PC-9 (cell line): Measurements from ENCODE around the gene TXNL4A. TPM values are rescaled to one million over a fixed set of nuclear protein-coding genes. Genes with fewer than 3 reads are reported as not detected.

ENCODE experiments used
- BruUV-seq: library from RNA; stranded (reverse); fragments of 400-500 nt; replicated peaks from 2 replicates; lab custom pipeline; 2021; lab: Mats Ljungman, UMichigan
- CTCF ChIA-PET: fragments of 300-600 bp; sonication (Branson Sonifier 250); formaldehyde crosslinking; loops from one replicate; lab custom pipeline; 2022; ENCODE audit warnings: antibody characterized with exemption; lab: Charles Lee
- POLR2A ChIA-PET: fragments of 300-600 bp; sonication (Branson Sonifier 250); formaldehyde crosslinking; loops from one replicate; lab custom pipeline; 2022; ENCODE audit warnings: antibody characterized with exemption; ENCODE audit not compliant: unreplicated experiment; lab: Charles Lee
- DNase-seq, 2 experiments: peaks; one replicate each; pipeline versions ENCODE4 v3.0.0 to v3.0.0-alpha.2; 2015 to 2022; ENCODE audit warnings: mixed read lengths in 1 of 2
- H2AFZ ChIP-seq: fragments of 200-600 bp; sonication (generic); 2 replicates; pipeline ENCODE4 v1.8.1; 2017; ENCODE audit warnings: antibody characterized with exemption
- H3F3A ChIP-seq: fragments of 200-600 bp; sonication (generic); 2 replicates; pipeline ENCODE4 v1.8.1; 2017; ENCODE audit warnings: antibody characterized with exemption, mild to moderate bottlenecking, low read depth; ENCODE audit not compliant: insufficient read depth
- H3K27ac ChIP-seq: fragments of 200-600 bp; sonication (generic); 2 replicates; pipeline ENCODE4 v1.6.1; 2016; ENCODE audit warnings: mixed run types
- H3K27me3 ChIP-seq: fragments of 200-600 bp; sonication (generic); 2 replicates; pipeline ENCODE4 v1.6.1; 2016; ENCODE audit warnings: low read depth, mixed run types; ENCODE audit not compliant: insufficient read depth
- H3K36me3 ChIP-seq: fragments of 200-600 bp; sonication (generic); 2 replicates; pipeline ENCODE4 v1.6.1; 2016; ENCODE audit warnings: low read depth, mixed run types
- H3K4me1 ChIP-seq: fragments of 200-600 bp; sonication (generic); replicated peaks from 2 replicates; pipeline ENCODE4 v1.6.1; 2016; ENCODE audit warnings: mixed run types; ENCODE audit not compliant: insufficient read depth
- H3K4me2 ChIP-seq: fragments of 200-600 bp; sonication (generic); 2 replicates; pipeline ENCODE4 v1.6.1; 2017; ENCODE audit warnings: mixed run types
- H3K4me3 ChIP-seq: fragments of 200-600 bp; sonication (generic); 2 replicates; pipeline ENCODE4 v1.6.1; 2016; ENCODE audit warnings: mixed run types
- H3K79me2 ChIP-seq: fragments of 200-600 bp; sonication (generic); 2 replicates; pipeline ENCODE4 v1.6.1; 2017; ENCODE audit warnings: low read depth, mixed run types
- H3K9me2 ChIP-seq: fragments of 200-600 bp; sonication (generic); 2 replicates; pipeline ENCODE4 v1.8.1; 2017; ENCODE audit warnings: mild to moderate bottlenecking; ENCODE audit not compliant: insufficient read depth
- H3K9me3 ChIP-seq: fragments of 200-600 bp; sonication (generic); 2 replicates; pipeline ENCODE4 v1.8.1; 2016; ENCODE audit warnings: low read depth; ENCODE audit not compliant: insufficient read depth
- H4K20me1 ChIP-seq: fragments of 200-600 bp; sonication (generic); 2 replicates; pipeline ENCODE4 v1.8.1; 2017; ENCODE audit not compliant: insufficient read depth
- EZH2 ChIP-seq: fragments of 200-600 bp; sonication (generic); IDR thresholded peaks from 2 replicates; pipeline ENCODE4 v1.8.0; 2017; ENCODE audit warnings: antibody characterized with exemption, low read depth
- intact Hi-C: fragments of 100-400 bp; cut with micrococcal nuclease; formaldehyde crosslinking; loops from one replicate; pipeline ENCODE4 v1.10.0; 2022; ENCODE audit not compliant: unreplicated experiment
- total RNA-seq: library from RNA; stranded (reverse); gene quantifications from 2 replicates; pipeline ENCODE4 v1.2.3, GENCODE V29; 2021
- TF ChIP-seq, protein P1 (sequence below): fragments of 200-600 bp; sonication (generic); conservative IDR thresholded peaks from 2 replicates; pipeline ENCODE4 v1.6.1; 2017; ENCODE audit warnings: mixed run types, antibody characterized with exemption, mild to moderate bottlenecking, moderate library complexity

Gene TXNL4A
- total RNA-seq, 1 experiment from 2014 or later, result 106 TPM

DNA sequence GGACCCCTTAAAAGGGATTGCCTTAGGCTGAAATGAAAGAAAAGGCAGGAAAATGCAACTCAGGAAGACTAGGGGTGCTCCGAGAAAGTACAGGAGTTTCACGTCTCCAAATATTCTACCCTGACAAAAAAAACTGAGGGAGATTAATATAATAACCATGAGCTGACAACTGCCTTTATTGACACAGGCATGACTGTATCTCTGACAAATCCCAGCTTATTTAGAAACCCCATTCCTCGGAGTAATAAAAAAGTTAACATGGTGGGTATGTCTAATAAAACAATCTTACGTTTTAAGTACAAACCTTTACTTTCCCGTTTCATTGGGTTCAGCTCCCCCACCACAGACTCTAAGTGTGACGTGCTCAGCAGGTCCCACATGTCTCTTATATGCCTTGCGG, 38.0 kb upstream of the TXNL4A start:
- H3K4me1 ChIP-seq, result no peaks in the 10 kb centered on the region
- peaks cover 28% of the 10 kb centered on the region for H3K9me3 ChIP-seq
- BruUV-seq, result no TSS peak
- H3K4me3 ChIP-seq, result no peak overlapping the region
- no peaks in the 10 kb centered on the region for H3K9me2 ChIP-seq
- no peaks in the 10 kb centered on the region for H3F3A ChIP-seq
- no peaks in the 10 kb centered on the region for H3K79me2 ChIP-seq
- H3K4me2 ChIP-seq, result no peak overlapping the region
- POLR2A ChIA-PET, result no interaction called here
- no peak overlapping the region for H3K27ac ChIP-seq
- no peaks in the 10 kb centered on the region for H4K20me1 ChIP-seq
- H3K27me3 ChIP-seq, result no peaks in the 10 kb centered on the region
- no peak overlapping the region for H2AFZ ChIP-seq
- intact Hi-C loops, result no loop called here
- CTCF ChIA-PET, result no interaction called here
- TF ChIP-seq, protein P1, sequence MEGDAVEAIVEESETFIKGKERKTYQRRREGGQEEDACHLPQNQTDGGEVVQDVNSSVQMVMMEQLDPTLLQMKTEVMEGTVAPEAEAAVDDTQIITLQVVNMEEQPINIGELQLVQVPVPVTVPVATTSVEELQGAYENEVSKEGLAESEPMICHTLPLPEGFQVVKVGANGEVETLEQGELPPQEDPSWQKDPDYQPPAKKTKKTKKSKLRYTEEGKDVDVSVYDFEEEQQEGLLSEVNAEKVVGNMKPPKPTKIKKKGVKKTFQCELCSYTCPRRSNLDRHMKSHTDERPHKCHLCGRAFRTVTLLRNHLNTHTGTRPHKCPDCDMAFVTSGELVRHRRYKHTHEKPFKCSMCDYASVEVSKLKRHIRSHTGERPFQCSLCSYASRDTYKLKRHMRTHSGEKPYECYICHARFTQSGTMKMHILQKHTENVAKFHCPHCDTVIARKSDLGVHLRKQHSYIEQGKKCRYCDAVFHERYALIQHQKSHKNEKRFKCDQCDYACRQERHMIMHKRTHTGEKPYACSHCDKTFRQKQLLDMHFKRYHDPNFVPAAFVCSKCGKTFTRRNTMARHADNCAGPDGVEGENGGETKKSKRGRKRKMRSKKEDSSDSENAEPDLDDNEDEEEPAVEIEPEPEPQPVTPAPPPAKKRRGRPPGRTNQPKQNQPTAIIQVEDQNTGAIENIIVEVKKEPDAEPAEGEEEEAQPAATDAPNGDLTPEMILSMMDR, result no peak
- TF ChIP-seq EZH2, result no peak
- DNase-seq, result no peak
- no peaks in the 10 kb centered on the region; the same call in 1 of the 2 replicates for H3K36me3 ChIP-seq

DNA sequence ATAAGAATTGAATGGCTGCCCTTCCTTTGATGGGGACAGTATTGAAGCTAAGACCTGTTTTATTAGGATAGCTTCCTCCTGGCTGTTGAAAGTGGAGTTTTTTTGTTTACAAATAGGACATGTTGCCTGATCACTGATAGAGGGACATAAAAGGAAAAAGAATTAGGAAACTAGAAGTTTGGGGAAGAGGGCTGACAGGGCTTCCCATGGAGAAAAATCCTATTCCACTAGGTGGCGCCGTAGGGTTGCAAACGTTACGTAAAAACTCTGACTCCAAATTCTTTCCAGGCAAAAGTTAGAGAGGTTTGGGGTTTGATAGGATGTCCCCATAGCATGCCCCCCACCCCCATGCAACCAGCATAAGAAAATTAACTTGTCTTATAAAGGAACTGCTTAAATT, 34.8 kb upstream of the TXNL4A start:
- H3F3A ChIP-seq, result no peaks in the 10 kb centered on the region
- no peak overlapping the region for H3K4me2 ChIP-seq
- H3K27ac ChIP-seq, result no peak overlapping the region
- no peaks in the 10 kb centered on the region for H3K9me2 ChIP-seq
- no peaks in the 10 kb centered on the region for H3K4me1 ChIP-seq
- no peaks in the 10 kb centered on the region for H3K79me2 ChIP-seq
- ChIA-PET CTCF (no interaction called here), POLR2A (no interaction called here)
- H3K9me3 ChIP-seq, result peaks cover 40% of the 10 kb centered on the region
- no TSS peak for BruUV-seq
- H3K27me3 ChIP-seq, result peaks cover 5% of the 10 kb centered on the region; the same call in 1 of the 2 replicates
- no peaks in the 10 kb centered on the region for H4K20me1 ChIP-seq
- TF ChIP-seq, protein P1, result peak; percentile 67
- no peak for TF ChIP-seq EZH2
- no peaks in the 10 kb centered on the region; the same call in 1 of the 2 replicates for H3K36me3 ChIP-seq
- intact Hi-C loops, result no loop called here
- no peak overlapping the region for H2AFZ ChIP-seq
- no peak for DNase-seq
- no peak overlapping the region for H3K4me3 ChIP-seq

DNA sequence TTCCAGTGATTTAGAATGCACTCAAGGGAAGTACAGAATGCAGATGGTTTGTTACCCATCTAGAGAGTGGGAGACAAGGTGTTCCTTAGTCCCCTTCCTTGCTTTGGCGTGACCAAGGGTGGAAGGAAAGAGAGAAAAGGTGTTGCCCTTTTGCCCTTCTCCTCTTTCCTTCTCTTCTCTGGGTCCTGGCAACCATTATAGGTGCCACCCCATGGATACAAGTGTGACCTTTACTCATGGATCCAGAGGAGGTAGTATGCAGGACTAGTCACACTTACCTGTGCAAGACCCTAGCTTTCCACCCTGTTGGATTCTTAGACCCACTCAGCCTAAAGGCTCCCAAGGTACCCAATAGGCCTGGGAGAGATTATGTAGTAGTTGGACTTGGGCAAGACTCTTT, 34.2 kb upstream of the TXNL4A start:
- Histone ChIP-seq H3K4me2 (no peak overlapping the region), H3K36me3 (no peaks in the 10 kb centered on the region; the same call in 1 of the 2 replicates), H2AFZ (no peak overlapping the region), H3K9me3 (peaks cover 40% of the 10 kb centered on the region), H3K27me3 (peaks cover 5% of the 10 kb centered on the region; the same call in 1 of the 2 replicates), H3K4me3 (no peak overlapping the region), H3K27ac (no peak overlapping the region), H3K9me2 (no peaks in the 10 kb centered on the region), H3F3A (no peaks in the 10 kb centered on the region), H3K79me2 (no peaks in the 10 kb centered on the region), H3K4me1 (no peaks in the 10 kb centered on the region), H4K20me1 (no peaks in the 10 kb centered on the region)
- ChIA-PET POLR2A (no interaction called here), CTCF (no interaction called here)
- intact Hi-C loops, result no loop called here
- BruUV-seq, result no TSS peak
- no peak for DNase-seq
- TF ChIP-seq EZH2, result no peak
- TF ChIP-seq, protein P1, result no peak
